ENCODE results near the gene CEP95. TPM values are rescaled to one million over a fixed set of nuclear protein-coding genes. Genes with fewer than 3 reads are reported as not detected.

Gene CEP95, protein sequence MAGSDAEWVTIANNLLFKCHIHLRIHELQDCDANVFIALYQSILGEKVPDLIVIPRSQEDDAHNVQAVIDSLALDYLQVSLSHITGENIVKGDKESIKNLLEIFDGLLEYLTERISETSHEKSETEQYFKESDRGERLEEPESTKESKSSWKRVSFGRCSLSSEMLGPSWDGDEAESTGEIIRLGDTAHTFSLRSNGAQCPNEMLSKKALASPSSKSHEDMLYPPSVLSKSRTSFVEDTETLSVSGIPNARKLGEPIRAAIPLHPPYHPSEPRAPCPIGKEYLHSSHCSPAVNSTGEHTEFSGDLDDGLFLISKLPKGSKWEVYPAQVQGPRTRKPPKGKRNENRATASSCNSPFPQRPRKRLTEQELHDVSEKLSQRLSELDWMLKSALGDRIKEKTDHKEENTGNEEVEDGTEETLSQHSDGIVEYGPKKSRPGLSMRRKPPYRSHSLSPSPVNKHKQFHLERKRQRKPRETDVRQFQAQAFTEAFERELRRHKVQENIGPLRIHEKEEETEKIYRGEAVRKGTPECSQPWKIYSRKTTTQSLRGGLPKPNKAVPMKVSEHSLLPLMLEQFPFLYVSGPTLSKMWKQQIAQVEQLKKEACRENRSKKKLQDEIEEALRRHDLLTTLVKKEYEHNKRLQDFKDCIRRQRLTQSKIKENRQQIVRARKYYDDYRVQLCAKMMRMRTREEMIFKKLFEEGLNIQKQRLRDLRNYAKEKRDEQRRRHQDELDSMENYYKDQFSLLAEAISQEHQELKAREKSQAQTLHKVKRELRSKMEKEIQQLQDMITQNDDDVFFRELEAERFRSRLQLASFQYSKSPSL
- polyA plus RNA-seq (2013, experiment 1 of 2): 26.6 TPM
- 22.1 TPM for polyA plus RNA-seq (2013, experiment 2 of 2)

GRCh38 chr17:64506576-64507412 is at the start of gene CEP95:
Gene CEP95 (plus strand): TSS chr17:64506977. CDS start chr17:64507098, 121 bp downstream.
- H3K4ac ChIP-seq (ENCODE audit: low read depth in 1 of 2, low read length in 2 of 2): peak within 1 kb of the TSS; percentile 99 to 100
- H2AFZ ChIP-seq (ENCODE audit: low read depth, low read length): peak within 1 kb of the TSS; percentile 30
- H3K4me1 ChIP-seq (ENCODE audit: control insufficient read depth, insufficient read depth, low read depth, low read length): peaks cover 6% of the 10 kb centered on the region
- H3K27ac ChIP-seq (ENCODE audit: low read length, poor library complexity, severe bottlenecking): peak within 1 kb of the TSS; percentile 96
- under 1% methylated on average over 75 of the region's 77 CpGs for WGBS
- H3K9ac ChIP-seq (ENCODE audit: low read length): peak within 1 kb of the TSS; percentile 100
- peak within 1 kb of the TSS; percentile 5 to 7 for H3K23ac ChIP-seq (ENCODE audit: low read length in 2 of 2)
- no peaks in the 10 kb centered on the region for H3K27me3 ChIP-seq (ENCODE audit: control insufficient read depth in 1 of 2, insufficient read depth in 1 of 2, low read length in 2 of 2)
- H2BK120ac ChIP-seq (ENCODE audit: low read depth, low read length): peak within 1 kb of the TSS; percentile 89
- H2BK15ac ChIP-seq (ENCODE audit: low read depth, poor library complexity, severe bottlenecking): peak within 1 kb of the TSS; percentile 87
- H3K4me2 ChIP-seq (ENCODE audit: low read length, poor library complexity, severe bottlenecking): peak within 1 kb of the TSS; percentile 67
- peak; percentile 99 for DNase-seq
- H2AK5ac ChIP-seq (ENCODE audit: low read length, severe bottlenecking): peak within 1 kb of the TSS; percentile 28
- peak within 1 kb of the TSS; percentile 94 for H4K91ac ChIP-seq (ENCODE audit: low read length)
- peaks cover 13 to 59% of the 10 kb centered on the region in 2 experiments for H3K36me3 ChIP-seq (ENCODE audit: control insufficient read depth in 1 of 2, insufficient read depth in 2 of 2, low read depth in 1 of 2, low read length in 2 of 2)
- H3K79me1 ChIP-seq (replicated peaks; ENCODE audit: low read length, poor library complexity, severe bottlenecking): peaks cover 7% of the 10 kb centered on the region
- H4K8ac ChIP-seq (ENCODE audit: low read length): peak within 1 kb of the TSS; percentile 90
- peak within 1 kb of the TSS; percentile 85 to 93 for H3K4me3 ChIP-seq (ENCODE audit: insufficient read depth in 1 of 2, low read depth in 1 of 2, low read length in 2 of 2)
- H2BK5ac ChIP-seq (ENCODE audit: low read depth, low read length, poor library complexity, severe bottlenecking): peak within 1 kb of the TSS; percentile 93
- H3K14ac ChIP-seq (ENCODE audit: low read length in 2 of 2): peak within 1 kb of the TSS; percentile 82 to 95
- no peaks in the 10 kb centered on the region for H3K9me3 ChIP-seq (ENCODE audit: control insufficient read depth, low read length)
- H2BK12ac ChIP-seq (ENCODE audit: low read length in 2 of 2): peak within 1 kb of the TSS; percentile 50 to 61
- peak within 1 kb of the TSS; percentile 96 to 99 for H3K18ac ChIP-seq (ENCODE audit: low read depth in 1 of 2, low read length in 2 of 2)

- Histone ChIP-seq H3K9ac (ENCODE audit: low read length) (peak overlapping the region; percentile 32), H3K36me3 (ENCODE audit: control insufficient read depth in 1 of 2, insufficient read depth in 2 of 2, low read depth in 1 of 2, low read length in 2 of 2) (peaks cover 0 to 69% of the 10 kb centered on the region in 2 experiments), H4K91ac (ENCODE audit: low read length) (no peak overlapping the region), H3K4me3 (ENCODE audit: insufficient read depth in 1 of 2, low read depth in 1 of 2, low read length in 2 of 2) (peak overlapping the region in 1 of 2 experiments; percentile 36), H2AFZ (ENCODE audit: low read depth, low read length) (no peak overlapping the region), H3K4me2 (ENCODE audit: low read length, poor library complexity, severe bottlenecking) (no peak overlapping the region), H4K8ac (ENCODE audit: low read length) (no peak overlapping the region), H3K27ac (ENCODE audit: low read length, poor library complexity, severe bottlenecking) (peak overlapping the region; percentile 16), H3K4me1 (ENCODE audit: control insufficient read depth, insufficient read depth, low read depth, low read length) (peaks cover 17% of the 10 kb centered on the region), H3K18ac (ENCODE audit: low read depth in 1 of 2, low read length in 2 of 2) (no peak overlapping the region), H2BK5ac (ENCODE audit: low read depth, low read length, poor library complexity, severe bottlenecking) (no peak overlapping the region), H3K23ac (ENCODE audit: low read length in 2 of 2) (no peak overlapping the region), H3K27me3 (ENCODE audit: control insufficient read depth in 1 of 2, insufficient read depth in 1 of 2, low read length in 2 of 2) (no peaks in the 10 kb centered on the region), H2BK120ac (ENCODE audit: low read depth, low read length) (no peak overlapping the region), H3K14ac (ENCODE audit: low read length in 2 of 2) (no peak overlapping the region), H2BK15ac (ENCODE audit: low read depth, poor library complexity, severe bottlenecking) (no peak overlapping the region), H3K4ac (ENCODE audit: low read depth in 1 of 2, low read length in 2 of 2) (no peak overlapping the region), H3K79me1 (replicated peaks; ENCODE audit: low read length, poor library complexity, severe bottlenecking) (no peaks in the 10 kb centered on the region), H2BK12ac (ENCODE audit: low read length in 2 of 2) (no peak overlapping the region), H2AK5ac (ENCODE audit: low read length, severe bottlenecking) (no peak overlapping the region), H3K9me3 (ENCODE audit: control insufficient read depth, low read length) (no peaks in the 10 kb centered on the region)
- WGBS: 53% methylated on average over 7 of the region's 7 CpGs
- peak; percentile 68 for DNase-seq
Measured at GRCh38 chr17:64457156-64457555, 49.6 kb upstream of the CEP95 start.

DNA sequence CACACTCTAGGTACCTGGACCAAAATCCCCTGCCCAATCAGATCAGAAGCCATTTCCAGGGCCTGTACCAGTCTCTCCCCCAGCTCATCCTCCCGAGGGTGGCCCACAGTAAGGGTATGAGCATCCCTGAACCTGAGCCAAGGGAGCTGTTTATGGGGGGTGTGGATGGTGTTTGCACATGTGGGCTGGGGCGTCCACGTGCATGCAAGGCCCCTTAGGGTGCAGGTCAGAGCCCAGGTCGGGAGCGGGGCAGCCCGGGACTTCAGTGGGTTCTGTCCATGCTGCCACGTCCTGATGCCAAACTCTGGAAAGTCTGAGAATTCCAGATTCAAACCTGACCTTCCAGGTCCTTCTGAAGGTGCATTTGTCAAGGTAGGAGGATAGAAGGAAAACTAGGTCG is 48.0 kb upstream of the CEP95 start:
- Histone ChIP-seq H3K9me3 (ENCODE audit: control insufficient read depth, low read length) (no peaks in the 10 kb centered on the region), H3K4me1 (ENCODE audit: control insufficient read depth, insufficient read depth, low read depth, low read length) (peaks cover 17% of the 10 kb centered on the region), H4K91ac (ENCODE audit: low read length) (no peak overlapping the region), H3K79me1 (replicated peaks; ENCODE audit: low read length, poor library complexity, severe bottlenecking) (no peaks in the 10 kb centered on the region), H3K9ac (ENCODE audit: low read length) (peak overlapping the region; percentile 45), H2BK5ac (ENCODE audit: low read depth, low read length, poor library complexity, severe bottlenecking) (peak overlapping the region; percentile 8), H2AFZ (ENCODE audit: low read depth, low read length) (no peak overlapping the region), H3K27ac (ENCODE audit: low read length, poor library complexity, severe bottlenecking) (no peak overlapping the region), H2BK120ac (ENCODE audit: low read depth, low read length) (no peak overlapping the region), H3K14ac (ENCODE audit: low read length in 2 of 2) (no peak overlapping the region), H3K4me2 (ENCODE audit: low read length, poor library complexity, severe bottlenecking) (no peak overlapping the region), H3K27me3 (ENCODE audit: control insufficient read depth in 1 of 2, insufficient read depth in 1 of 2, low read length in 2 of 2) (no peaks in the 10 kb centered on the region), H3K23ac (ENCODE audit: low read length in 2 of 2) (no peak overlapping the region), H2AK5ac (ENCODE audit: low read length, severe bottlenecking) (peak overlapping the region; percentile 76), H3K36me3 (ENCODE audit: control insufficient read depth in 1 of 2, insufficient read depth in 2 of 2, low read depth in 1 of 2, low read length in 2 of 2) (peaks cover 0 to 65% of the 10 kb centered on the region in 2 experiments), H3K18ac (ENCODE audit: low read depth in 1 of 2, low read length in 2 of 2) (no peak overlapping the region), H4K8ac (ENCODE audit: low read length) (no peak overlapping the region), H2BK12ac (ENCODE audit: low read length in 2 of 2) (no peak overlapping the region), H3K4ac (ENCODE audit: low read depth in 1 of 2, low read length in 2 of 2) (no peak overlapping the region), H2BK15ac (ENCODE audit: low read depth, poor library complexity, severe bottlenecking) (no peak overlapping the region), H3K4me3 (ENCODE audit: insufficient read depth in 1 of 2, low read depth in 1 of 2, low read length in 2 of 2) (no peak overlapping the region)
- 90% methylated on average over 8 of the region's 8 CpGs for WGBS
- no peak for DNase-seq

All from mesenchymal stem cell (in vitro differentiated cells and primary cell).